AG20443 (cell line): ENCODE measurements around the gene ADAMTS2.
"Not testable (repeated sequence)": the region's sequence is repeated elsewhere in the genome, so short reads cannot be mapped to it uniquely, and the experiment has no call there.

Source experiments
- DNase-seq: peaks from one replicate; pipeline ENCODE4 v3.0.0; 2012; ENCODE audit warnings: low spot score, mixed read lengths

ADAMTS2 gene

DNA sequence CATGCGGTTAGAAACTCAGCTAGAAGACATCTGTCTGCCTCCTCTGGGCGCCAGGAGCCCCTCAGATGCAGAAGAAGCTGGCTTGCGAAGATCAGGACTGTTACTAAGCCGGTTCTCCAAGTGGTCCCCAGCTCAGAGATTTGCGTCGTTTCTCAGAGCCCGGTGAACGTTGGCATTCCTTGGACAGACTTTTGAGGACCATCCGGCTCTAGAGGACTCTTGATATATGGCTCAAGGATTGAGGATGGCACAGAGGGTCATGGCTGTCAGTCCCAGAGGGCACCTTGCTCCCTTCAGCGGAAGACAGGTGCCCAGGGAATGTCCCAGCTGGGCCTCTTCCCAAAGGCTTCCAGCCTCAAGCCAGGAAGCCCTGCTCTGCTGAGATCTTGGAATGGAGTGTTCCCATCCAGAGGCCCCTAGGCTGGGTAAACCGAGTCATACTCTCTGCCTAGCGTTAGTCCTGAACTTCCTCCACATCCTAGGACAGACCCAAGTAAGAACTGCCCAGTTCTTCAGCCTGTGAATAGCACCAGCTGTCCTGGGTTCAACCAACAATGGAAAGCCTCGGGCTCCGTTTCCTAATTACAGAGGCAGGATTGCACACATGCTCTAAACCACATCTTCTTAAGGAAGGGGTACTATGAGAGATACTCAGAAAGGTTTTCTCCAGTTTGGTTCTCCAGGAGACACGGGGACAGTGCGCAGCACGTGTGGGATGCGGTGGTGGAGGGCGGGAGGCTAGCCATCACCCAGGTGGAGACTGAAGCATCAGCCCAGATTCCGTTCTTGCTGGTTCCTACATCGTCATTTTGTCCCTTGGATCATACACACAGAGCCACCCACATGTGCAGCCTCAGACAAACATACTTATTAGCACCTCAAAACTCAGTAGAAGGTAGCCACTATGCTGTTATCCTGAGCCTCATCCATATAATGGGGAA is 233.7 kb downstream of the ADAMTS2 start:
- no peak for DNase-seq

DNA sequence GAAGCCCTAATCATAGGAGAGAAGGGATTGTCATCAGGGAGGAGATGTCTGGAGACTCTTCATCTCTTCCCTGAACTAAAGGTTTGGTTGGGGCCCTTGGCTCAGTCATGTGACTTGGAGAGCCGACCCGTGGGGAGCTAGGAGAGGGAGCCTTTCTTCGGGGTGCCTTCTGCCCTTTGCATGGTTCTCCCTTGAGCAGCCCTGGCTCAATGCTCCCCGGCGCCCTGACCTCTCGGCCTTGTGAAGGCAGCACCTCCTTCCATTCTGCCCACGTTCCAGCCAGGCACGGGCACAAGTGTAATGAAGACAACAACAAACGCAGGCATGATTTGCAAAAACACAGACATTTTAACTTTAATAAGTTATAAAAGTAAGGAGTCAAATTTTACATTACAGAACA is 234.7 kb downstream of the ADAMTS2 start:
- DNase-seq: no peak

DNA sequence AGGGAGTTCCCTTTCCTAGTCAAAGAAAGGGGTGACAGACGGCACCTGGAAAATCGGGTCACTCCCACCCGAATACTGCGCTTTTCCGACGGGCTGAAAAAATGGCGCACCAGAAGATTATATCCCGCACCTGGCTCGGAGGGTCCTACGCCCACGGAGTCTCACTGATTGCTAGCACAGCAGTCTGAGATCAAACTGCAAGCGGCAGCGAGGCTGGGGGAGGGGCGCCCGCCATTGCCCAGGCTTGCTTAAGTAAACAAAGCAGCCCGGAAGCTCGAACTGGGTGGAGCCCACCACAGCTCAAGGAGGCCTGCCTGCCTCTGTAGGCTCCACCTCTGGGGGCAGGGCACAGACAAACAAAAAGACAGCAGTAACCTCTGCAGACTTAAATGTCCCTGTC is 244.0 kb downstream of the ADAMTS2 start:
- DNase-seq: not testable (repeated sequence)

DNA sequence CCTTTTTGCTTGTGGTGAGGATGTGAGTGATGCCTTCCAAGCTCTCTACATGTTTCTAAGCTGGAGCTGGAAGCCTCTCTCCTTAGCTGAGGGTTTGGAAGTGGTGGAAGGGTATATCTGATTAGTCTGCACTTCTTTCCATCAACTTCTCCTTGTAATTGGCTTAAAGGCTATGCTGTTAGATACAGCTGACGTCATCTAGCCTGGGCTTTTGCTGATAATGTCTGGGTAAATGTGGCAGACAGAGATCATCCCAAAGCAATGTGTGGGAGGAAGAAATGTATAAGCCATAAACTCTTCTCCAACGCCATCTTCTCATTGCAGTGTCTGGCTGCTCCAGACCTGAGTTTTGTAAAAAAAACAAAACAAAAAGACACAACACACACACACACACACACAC is 255.8 kb downstream of the ADAMTS2 start:
- no peak for DNase-seq

DNA sequence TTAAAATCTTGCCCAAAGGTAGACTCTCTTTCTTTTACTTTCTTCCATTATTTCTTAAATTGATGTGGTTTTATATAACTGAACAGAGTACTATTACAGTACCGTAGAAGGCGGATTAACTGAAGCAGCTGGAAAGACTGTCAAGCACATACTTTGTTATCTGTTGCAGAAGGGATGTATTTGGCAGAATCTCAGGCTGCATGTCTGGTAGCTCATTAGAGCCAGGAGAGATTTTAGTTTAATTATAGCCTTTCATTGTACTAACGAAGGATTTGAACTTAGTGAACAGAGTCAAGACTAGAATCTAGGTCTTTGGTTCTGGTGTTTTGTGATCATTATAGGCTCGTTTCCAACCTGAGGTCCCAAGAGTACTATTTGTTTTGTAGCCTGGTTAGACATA is 264.5 kb downstream of the ADAMTS2 start:
- no peak for DNase-seq

DNA sequence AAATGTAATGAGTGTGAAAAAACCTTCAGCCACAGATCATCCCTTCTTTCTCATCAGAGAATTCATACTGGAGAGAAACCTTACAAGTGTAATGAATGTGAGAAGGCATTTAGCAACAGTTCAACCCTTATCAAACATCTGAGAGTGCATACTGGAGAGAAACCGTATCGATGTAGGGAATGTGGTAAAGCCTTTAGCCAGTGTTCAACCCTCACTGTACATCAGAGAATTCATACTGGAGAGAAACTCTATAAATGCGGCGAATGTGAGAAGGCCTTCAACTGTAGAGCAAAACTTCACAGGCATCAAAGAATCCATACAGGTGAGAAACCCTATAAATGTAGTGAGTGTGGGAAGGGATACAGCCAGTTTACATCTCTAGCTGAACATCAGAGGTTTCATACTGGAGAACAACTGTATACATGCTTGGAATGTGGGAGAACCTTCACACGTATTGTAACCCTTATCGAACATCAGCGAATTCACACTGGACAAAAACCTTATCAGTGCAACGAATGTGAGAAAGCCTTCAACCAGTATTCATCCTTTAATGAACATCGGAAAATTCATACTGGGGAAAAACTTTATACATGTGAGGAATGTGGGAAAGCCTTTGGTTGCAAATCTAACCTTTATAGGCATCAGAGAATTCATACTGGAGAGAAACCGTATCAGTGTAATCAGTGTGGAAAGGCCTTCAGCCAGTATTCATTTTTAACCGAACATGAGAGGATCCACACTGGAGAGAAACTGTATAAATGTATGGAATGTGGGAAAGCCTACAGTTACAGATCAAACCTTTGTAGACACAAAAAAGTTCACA is 265.9 kb downstream of the ADAMTS2 start:
- no peak for DNase-seq

DNA sequence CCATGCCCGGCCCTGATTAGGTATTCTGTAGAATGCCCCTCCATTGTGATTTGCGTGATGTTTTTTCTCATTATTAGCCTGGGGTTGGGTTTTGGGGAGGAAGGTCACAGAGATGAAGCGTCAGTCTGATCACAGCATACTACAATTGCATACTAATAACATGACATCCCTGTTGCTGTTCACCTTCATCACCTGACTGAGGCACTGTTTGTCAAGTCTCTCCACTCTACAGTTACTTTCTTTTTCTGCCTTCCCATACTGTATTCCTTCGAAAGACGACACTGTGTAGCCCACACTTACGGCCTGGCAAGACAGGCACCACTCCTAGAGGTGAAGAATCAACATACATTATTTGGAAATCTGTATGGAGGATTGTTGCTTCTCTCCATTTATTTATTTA is 279.6 kb downstream of the ADAMTS2 start:
- DNase-seq: no peak

DNA sequence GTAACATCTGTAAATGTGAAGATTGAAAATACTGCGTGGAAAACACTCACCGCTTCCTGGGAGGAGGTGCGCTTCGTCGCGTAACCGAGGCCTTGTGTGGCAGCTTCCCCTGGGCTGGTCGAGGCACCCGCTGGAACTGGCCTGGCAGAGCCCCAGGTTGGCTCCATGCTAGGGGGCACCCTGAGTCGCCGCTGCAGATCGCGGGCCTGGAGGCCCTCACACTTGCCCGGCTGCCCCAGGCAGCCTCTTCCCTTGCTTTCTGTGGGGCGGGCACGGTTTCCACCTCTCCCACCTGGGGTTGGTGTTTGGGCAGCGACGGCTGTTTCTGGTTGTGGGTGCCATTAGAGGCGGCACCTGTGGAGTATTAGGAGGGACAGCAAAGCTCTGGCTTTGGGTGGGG is 284.2 kb downstream of the ADAMTS2 start:
- no peak for DNase-seq
